Epithelial cell of esophagus (primary cell): ENCODE data around the gene OPRD1.
"Not testable (repeated sequence)": the region's sequence is repeated elsewhere in the genome, so short reads cannot be mapped to it uniquely, and the experiment has no call there.

Source experiments
- DNase-seq: peaks from one replicate; pipeline ENCODE4 v3.0.0; 2010; ENCODE audit warnings: low read depth
- H3K4me3 ChIP-seq: 2 replicates; pipeline ENCODE4 v1.5.1; 2011; ENCODE audit warnings: mild to moderate bottlenecking, low read length, control low read depth
- CTCF ChIP-seq: IDR thresholded peaks from 2 replicates; pipeline ENCODE4 v1.5.1; 2011; ENCODE audit warnings: low read depth, mild to moderate bottlenecking, low read length, control low read depth, inconsistent platforms; ENCODE audit not compliant: insufficient read depth; ENCODE audit errors: missing control alignments

The OPRD1 gene

GRCh38 chr1:28815533-28816185 lies 3.7 kb downstream of the OPRD1 start:
- no peak for TF ChIP-seq CTCF
- peak; percentile 22 for DNase-seq

GRCh38 chr1:28817133-28817532 lies 5.2 kb downstream of the OPRD1 start:
- H3K4me3 ChIP-seq: no peak overlapping the region
- TF ChIP-seq CTCF: no peak

More at GRCh38 chr1:28815533-28816185, 3.7 kb downstream of the OPRD1 start:
- no peak overlapping the region for H3K4me3 ChIP-seq

GRCh38 chr1:28819020-28819419 lies 7.0 kb downstream of the OPRD1 start:
- TF ChIP-seq CTCF: no peak
- no peak overlapping the region for H3K4me3 ChIP-seq
- DNase-seq: no peak

More at GRCh38 chr1:28817133-28817532, 5.2 kb downstream of the OPRD1 start:
- DNase-seq: no peak

- TF ChIP-seq CTCF: no peak
- no peak for DNase-seq
These were observed 10.8 kb downstream of the OPRD1 start for GRCh38 chr1:28822799-28823198.

GRCh38 chr1:28824061-28824460 lies 12.1 kb downstream of the OPRD1 start:
- DNase-seq, H3K4me3 ChIP-seq: not testable (repeated sequence)

More at GRCh38 chr1:28822799-28823198, 10.8 kb downstream of the OPRD1 start:
- H3K4me3 ChIP-seq: no peak overlapping the region

GRCh38 chr1:28828227-28828858 lies 16.4 kb downstream of the OPRD1 start:
- DNase-seq: peak; percentile 31
- not testable (repeated sequence) for H3K4me3 ChIP-seq

- no peak overlapping the region for H3K4me3 ChIP-seq
- DNase-seq: no peak
- no peak for TF ChIP-seq CTCF
These were observed 18.8 kb downstream of the OPRD1 start for GRCh38 chr1:28830814-28831213.

GRCh38 chr1:28832966-28833365 lies 21.0 kb downstream of the OPRD1 start:
- no peak overlapping the region for H3K4me3 ChIP-seq
- no peak for DNase-seq
- no peak for TF ChIP-seq CTCF
